H1 (cell line): Measurements from ENCODE around the gene CARD18.

Experiments
- CTCF ChIP-seq, 3 experiments: IDR thresholded peaks; 1 replicate in 2 of 3; 2 replicates in 1 of 3; pipeline versions ENCODE4 v1.5.1 to v1.6.1; 2011; ENCODE audit warnings: low read length in 3 of 3, mild to moderate bottlenecking in 3 of 3, inconsistent platforms in 2 of 3, low read depth in 1 of 3, moderate library complexity in 1 of 3; ENCODE audit not compliant: insufficient read depth in 1 of 3; ENCODE audit errors: control extremely low read depth in 1 of 3
- EP300 ChIP-seq, 2 experiments: IDR thresholded peaks; 1 replicate in 1 of 2; 2 replicates in 1 of 2; pipeline ENCODE4 v1.6.1; 2011 to 2012; ENCODE audit warnings: low read depth in 2 of 2, low read length in 2 of 2, mild to moderate bottlenecking in 2 of 2, borderline replicate concordance in 1 of 2, inconsistent platforms in 1 of 2, moderate library complexity in 1 of 2
- FOSL1 ChIP-seq: IDR thresholded peaks from 2 replicates; pipeline ENCODE4 v1.6.1; 2011; ENCODE audit warnings: mild to moderate bottlenecking, low read depth, low read length, moderate library complexity; ENCODE audit not compliant: insufficient read depth
- KDM5A ChIP-seq: fragments of 200-600 bp; IDR thresholded peaks from 2 replicates; pipeline ENCODE4 v1.7.1; 2012; ENCODE audit warnings: mild to moderate bottlenecking, low read length, inconsistent platforms, mixed read lengths
- POLR2A ChIP-seq, 2 experiments: IDR thresholded peaks; 1 replicate in 1 of 2; 2 replicates in 1 of 2; pipeline ENCODE4 v1.6.1; 2011; ENCODE audit warnings: low read depth in 2 of 2, low read length in 2 of 2, mild to moderate bottlenecking in 2 of 2; ENCODE audit errors: control extremely low read depth in 1 of 2
- RAD21 ChIP-seq, 2 experiments: IDR thresholded peaks in 1 of 2; conservative IDR thresholded peaks in 1 of 2; 2 replicates each; pipeline ENCODE4 v1.6.1; 2011; ENCODE audit warnings: low read depth in 2 of 2, low read length in 2 of 2, improper control_type of control experiment in 1 of 2, inconsistent platforms in 1 of 2, mild to moderate bottlenecking in 1 of 2, moderate library complexity in 1 of 2
- RBBP5 ChIP-seq: IDR thresholded peaks from 2 replicates; pipeline ENCODE4 v1.7.1; 2012; ENCODE audit warnings: low read depth, mild to moderate bottlenecking, inconsistent platforms, low read length, moderate library complexity, borderline replicate concordance
- TCF12 ChIP-seq: IDR thresholded peaks from 2 replicates; pipeline ENCODE4 v1.6.1; 2011; ENCODE audit warnings: low read depth, mild to moderate bottlenecking, low read length
- ZNF274 ChIP-seq: IDR thresholded peaks from 2 replicates; pipeline ENCODE4 v1.7.0; 2012; ENCODE audit warnings: low read length, borderline replicate concordance; ENCODE audit errors: extremely low read depth

- TF ChIP-seq FOSL1 (no peak), CTCF (IDR thresholded peaks at IDR 0.05; ENCODE audit: control extremely low read depth in 1 of 3, insufficient read depth in 1 of 3, low read depth in 1 of 3, low read length in 3 of 3) (no peak), TCF12 (no peak), KDM5A (no peak), ZNF274 (no peak), RAD21 (IDR thresholded peaks at IDR 0.05 in 1 of 2, conservative IDR thresholded peaks at IDR 0.05 in 1 of 2; ENCODE audit: low read depth in 2 of 2, low read length in 2 of 2) (no peak), POLR2A (IDR thresholded peaks at IDR 0.05; ENCODE audit: control extremely low read depth in 1 of 2, low read depth in 2 of 2, low read length in 2 of 2) (no peak), EP300 (IDR thresholded peaks at IDR 0.05; ENCODE audit: borderline replicate concordance in 1 of 2, low read depth in 2 of 2, low read length in 2 of 2) (no peak), RBBP5 (no peak)
Observed at GRCh38 chr11:105164208-105164607, 24.6 kb upstream of the CARD18 start.
